ENCODE measurements around the gene UCK1.

The UCK1 gene

GRCh38 chr9:131537946-131538345 lies 6.9 kb upstream of the UCK1 start:
- H3K27ac Mint-ChIP-seq = no peak overlapping the region
- H3K27me3 Mint-ChIP-seq = no peaks in the 10 kb centered on the region
- DNase-seq = no peak
- peaks cover 31% of the 10 kb centered on the region for H3K4me1 Mint-ChIP-seq
- H3K4me3 Mint-ChIP-seq = no peak overlapping the region
- H3K9me3 Mint-ChIP-seq = peaks cover 0 to 9% of the 10 kb centered on the region in 2 donors
- ATAC-seq = no peak

DNA sequence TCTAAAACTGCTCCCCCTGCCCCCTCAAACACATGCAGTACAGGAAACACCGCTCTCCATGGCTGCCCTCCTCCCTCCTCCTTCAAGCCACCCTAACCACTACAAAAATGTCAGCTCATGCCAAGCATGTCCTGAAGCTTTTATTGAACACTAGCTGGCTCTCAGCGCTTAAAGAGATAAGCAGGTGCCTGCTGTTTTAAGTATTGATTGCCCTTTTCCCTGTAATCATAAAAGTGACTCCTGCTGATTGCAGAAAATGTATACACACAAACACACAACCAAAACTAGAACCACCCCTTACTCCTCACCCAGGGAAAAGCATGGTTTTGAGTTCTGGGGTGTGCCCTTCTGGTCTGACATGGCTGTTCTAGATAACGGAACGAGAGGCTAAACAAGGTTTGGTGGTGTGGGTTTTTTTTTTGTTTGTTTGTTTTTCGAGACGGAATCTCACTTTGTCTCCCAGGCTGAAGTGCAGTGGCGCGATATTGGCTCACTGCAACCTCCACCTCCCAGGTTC lies 3.7 kb upstream of the UCK1 start:
- DNase-seq (no peak), ATAC-seq (no peak)
- Mint-ChIP-seq H3K27ac (no peak overlapping the region), H3K9me3 (no peaks in the 10 kb centered on the region), H3K27me3 (no peaks in the 10 kb centered on the region), H3K4me1 (peaks cover 38% of the 10 kb centered on the region), H3K4me3 (peak overlapping the region; percentile 26 to 64)

DNA sequence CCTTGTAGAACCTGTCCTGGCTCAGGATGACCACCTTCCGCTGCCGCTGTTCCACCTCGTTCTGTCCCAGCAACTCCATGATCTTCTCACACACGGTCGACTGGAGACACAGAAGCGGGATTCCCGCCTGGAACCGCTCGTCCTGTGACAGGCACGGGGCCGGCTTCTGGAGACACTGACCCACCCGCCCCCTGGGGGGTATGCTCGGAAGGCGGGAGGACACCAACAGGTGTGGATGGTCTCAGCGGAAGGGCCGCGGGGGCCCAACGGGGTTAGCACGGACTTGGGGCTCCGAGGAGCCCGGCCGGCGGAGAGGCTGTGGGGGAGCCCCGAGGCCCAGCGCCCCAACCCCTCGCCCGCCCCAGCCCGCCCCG lies 530 bp downstream of the UCK1 start:
- ATAC-seq (peak; percentile 33), DNase-seq (peak in 1 of 2 donors; percentile 35)
- Mint-ChIP-seq H3K4me3 (peak overlapping the region; percentile 85 to 88), H3K27me3 (no peaks in the 10 kb centered on the region), H3K9me3 (no peaks in the 10 kb centered on the region), H3K27ac (peak overlapping the region; percentile 65 to 76), H3K4me1 (peaks cover 40% of the 10 kb centered on the region)

DNA sequence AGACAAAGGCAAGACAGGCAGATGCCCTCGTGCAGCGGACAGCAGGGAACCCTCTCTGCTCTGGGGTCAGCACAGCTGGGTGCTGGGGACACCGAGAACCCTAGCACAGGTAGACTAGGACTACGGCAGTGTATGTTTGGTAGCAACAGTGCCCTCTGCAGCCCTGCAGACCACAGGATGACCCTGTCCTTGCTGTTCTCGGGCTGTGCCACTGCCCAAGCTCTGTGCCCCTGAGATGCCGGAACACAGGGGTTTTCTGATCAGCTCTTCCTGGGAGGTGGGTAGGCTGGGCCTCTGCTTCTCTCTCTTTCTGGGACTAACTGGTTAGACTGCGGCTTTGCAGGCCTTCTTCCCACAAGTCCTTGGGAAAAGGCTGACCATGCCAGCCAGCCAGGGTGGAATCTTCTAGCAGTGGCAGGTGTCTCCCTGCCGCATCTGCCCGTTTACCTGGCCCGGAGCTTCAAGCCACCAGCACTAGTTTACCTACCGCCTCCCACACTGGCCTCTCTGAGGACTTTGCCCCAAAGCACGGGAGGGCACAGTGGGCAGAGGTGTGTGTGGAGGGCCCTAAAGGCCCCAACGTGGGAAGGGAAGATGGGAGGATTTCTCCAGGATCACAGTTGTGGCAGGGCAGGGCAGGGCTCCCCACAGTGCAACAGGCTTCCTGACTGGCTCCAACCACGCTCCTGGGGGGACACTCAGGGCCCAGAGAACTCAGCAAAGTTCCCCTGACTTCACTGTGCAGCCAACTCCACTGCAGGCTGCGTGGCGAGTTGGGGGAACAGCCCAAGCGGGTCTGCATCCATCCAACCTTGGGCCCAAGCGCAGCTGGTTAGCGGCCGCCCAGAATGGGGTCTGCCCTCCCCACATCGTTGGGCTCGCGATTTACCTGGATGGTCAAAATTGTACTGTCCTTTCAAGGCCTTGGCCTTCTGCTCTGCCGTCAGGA lies 1.2 kb downstream of the UCK1 start:
- Mint-ChIP-seq H3K27ac (peak overlapping the region; percentile 65 to 83), H3K27me3 (no peaks in the 10 kb centered on the region), H3K9me3 (no peaks in the 10 kb centered on the region), H3K4me3 (peak overlapping the region; percentile 85 to 88), H3K4me1 (peaks cover 39% of the 10 kb centered on the region)
- DNase-seq (no peak), ATAC-seq (no peak)

DNA sequence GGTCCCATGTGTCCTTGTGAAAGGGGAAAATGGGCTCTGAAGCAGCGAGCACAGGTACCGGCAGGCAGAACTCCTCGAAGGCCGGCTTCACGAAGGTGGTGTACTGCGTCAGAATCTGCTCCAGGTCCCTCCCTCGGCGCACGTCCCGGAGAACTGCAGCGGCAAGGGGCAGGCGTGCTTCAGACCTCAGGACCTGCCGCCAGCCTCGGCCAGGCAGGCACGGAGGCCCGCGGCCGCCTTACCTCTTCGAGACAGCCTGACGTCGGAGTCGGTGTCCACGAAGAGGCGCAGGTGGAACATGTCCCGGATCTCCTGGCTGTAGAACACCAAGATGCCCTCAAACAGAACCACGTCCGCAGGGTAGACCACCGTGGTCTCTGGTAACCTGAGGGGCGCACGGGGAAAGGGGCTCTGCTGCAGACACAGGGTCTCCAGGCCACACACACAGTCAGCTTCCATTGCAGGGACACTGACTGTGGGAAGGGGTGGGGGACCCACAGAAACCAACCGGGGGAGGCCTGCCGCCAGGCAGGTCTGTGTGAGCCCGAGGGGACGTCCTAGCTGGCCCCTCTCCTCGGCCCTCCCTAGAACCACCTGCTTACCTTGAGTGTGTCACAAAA lies 2.1 kb downstream of the UCK1 start:
- Mint-ChIP-seq H3K4me3 (peak overlapping the region in 1 of 2 donors; percentile 10), H3K27ac (no peak overlapping the region), H3K4me1 (peaks cover 35% of the 10 kb centered on the region), H3K9me3 (no peaks in the 10 kb centered on the region), H3K27me3 (no peaks in the 10 kb centered on the region)
- no peak for ATAC-seq
- DNase-seq = no peak

DNA sequence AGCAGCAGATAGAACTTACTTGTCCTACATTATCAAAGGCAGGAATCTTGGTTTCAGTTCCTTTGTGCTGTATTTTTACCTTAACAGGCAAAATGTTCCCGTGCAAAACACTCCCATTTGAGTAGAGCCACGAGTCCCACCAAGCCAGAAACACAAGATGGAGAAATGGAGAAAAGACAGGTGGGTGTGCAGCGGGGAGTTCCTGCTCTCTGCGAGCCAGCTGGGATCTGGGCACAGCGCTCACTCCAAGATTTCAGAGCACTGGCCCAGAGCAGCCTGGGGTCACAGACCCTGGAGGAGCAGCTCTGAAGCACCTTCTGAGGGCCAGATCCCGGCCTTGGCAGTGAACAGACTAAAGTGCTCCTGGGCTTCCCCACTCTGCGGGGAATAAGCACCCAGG lies 2.9 kb downstream of the UCK1 start:
- Mint-ChIP-seq H3K27me3 (no peaks in the 10 kb centered on the region), H3K9me3 (no peaks in the 10 kb centered on the region), H3K27ac (no peak overlapping the region), H3K4me1 (peaks cover 33% of the 10 kb centered on the region), H3K4me3 (no peak overlapping the region)
- ATAC-seq (no peak), DNase-seq (no peak)

- ATAC-seq = no peak
- Mint-ChIP-seq H3K4me1 (peaks cover 27% of the 10 kb centered on the region), H3K4me3 (no peak overlapping the region)
These were observed 5.2 kb downstream of the UCK1 start for GRCh38 chr9:131525643-131526565.

DNA sequence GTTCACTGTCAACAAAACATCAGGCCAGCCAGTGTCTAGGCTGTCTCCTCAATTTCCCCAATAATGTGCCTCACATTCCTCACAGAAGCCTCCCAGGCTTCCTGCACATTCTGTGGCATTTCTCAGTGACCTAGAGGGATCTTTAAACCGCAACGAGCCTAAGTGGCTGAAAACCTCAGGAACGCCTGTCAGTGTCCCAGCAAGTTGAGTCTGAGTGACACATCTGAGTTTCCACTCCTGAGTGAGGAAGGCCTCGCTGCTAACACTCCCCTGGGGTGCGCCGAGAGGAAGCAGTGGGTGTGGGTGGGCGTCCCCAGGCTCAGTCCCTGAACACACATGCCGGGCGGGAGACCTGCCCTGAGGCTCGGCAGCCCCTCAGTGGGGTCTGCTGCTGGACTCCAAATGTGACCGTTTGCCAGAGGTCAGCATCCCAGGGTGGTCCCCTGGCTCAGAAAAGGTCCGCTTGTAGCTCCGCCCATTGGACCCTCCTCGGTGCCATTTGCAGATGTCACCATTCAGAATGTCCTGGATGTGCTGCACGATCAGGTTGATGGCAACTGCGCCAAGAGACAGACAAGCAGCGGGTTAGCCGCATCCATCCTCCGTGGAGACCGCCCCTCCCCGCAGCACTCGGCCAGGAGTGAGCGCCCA lies 6.3 kb downstream of the UCK1 start:
- H3K4me3 Mint-ChIP-seq = no peak overlapping the region
- peak overlapping the region in 1 of 2 donors; percentile 12 for H3K27ac Mint-ChIP-seq
- no peaks in the 10 kb centered on the region for H3K27me3 Mint-ChIP-seq
- no peaks in the 10 kb centered on the region for H3K9me3 Mint-ChIP-seq
- DNase-seq (no peak), ATAC-seq (no peak)
- H3K4me1 Mint-ChIP-seq = peaks cover 20% of the 10 kb centered on the region

More at GRCh38 chr9:131525643-131526565, 5.2 kb downstream of the UCK1 start:
- no peaks in the 10 kb centered on the region for H3K27me3 Mint-ChIP-seq
- no peak for DNase-seq
- H3K9me3 Mint-ChIP-seq = no peaks in the 10 kb centered on the region
- H3K27ac Mint-ChIP-seq = peak overlapping the region in 1 of 2 donors; percentile 57

GRCh38 chr9:131523451-131524435 lies 7.3 kb downstream of the UCK1 start:
- ATAC-seq (peak; percentile 19), DNase-seq (no peak)
- Mint-ChIP-seq H3K27ac (peak overlapping the region in 1 of 2 donors; percentile 52), H3K27me3 (no peaks in the 10 kb centered on the region), H3K9me3 (no peaks in the 10 kb centered on the region), H3K4me3 (no peak overlapping the region), H3K4me1 (peaks cover 15% of the 10 kb centered on the region)

DNA sequence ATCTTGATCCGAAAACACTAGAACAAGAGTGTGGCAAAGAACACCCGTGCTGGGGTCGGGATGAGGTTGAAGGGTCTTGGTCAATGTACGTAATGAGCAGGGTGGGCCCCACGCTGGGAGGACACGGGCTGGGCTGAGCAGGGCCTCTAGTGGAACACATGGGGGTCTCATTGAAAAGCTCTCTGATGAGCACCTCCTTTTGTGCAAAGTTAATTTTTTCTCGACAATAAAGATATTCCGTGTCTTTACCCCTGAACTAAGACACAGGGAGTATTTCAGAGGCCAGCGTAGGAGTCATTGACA lies 8.0 kb downstream of the UCK1 start:
- Mint-ChIP-seq H3K4me3 (no peak overlapping the region), H3K9me3 (no peaks in the 10 kb centered on the region), H3K27ac (peak overlapping the region in 1 of 2 donors; percentile 52), H3K4me1 (peaks cover 8% of the 10 kb centered on the region), H3K27me3 (no peaks in the 10 kb centered on the region)
- no peak for ATAC-seq
- no peak for DNase-seq

DNA sequence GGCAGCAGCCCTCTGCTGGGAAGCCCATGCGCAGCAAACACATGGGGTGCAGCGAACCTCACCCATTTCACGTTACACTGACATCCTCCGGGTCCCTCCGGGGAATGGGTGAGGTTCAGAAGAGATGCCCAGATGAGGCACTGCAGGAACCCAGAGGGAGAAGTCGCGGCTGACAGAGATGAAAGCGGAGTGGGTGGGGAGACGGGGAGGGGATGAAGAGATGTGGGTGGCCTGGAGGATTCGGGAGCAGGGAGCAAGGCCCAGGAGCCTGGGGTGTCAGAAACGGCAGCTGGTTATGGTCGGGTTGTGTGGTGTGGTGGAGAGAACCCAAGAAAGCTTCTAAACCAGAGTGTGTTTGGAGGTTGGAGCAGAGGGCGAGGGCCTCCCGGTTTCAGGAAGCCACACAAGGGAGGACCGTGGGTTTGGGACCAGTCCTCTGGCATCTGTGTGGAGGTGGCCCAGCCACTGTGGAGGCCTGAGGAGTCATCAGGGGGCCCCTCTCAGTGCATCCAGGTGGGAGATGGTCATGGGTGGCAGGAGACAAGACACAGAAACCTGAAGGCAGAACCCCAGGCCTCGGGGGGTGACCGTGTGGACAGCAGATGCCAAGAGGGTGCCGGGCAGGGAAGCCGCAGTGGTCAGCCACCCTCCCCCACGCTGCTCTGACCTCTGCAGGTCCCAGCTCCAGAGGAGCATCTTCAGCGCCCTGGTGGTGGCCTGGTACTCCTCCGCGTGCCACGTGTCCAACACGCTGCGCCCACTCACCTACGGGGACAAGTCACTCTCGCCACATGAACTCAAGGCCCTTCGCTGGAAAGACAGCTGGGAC lies 8.6 kb downstream of the UCK1 start:
- peaks cover 7% of the 10 kb centered on the region for H3K4me1 Mint-ChIP-seq
- no peaks in the 10 kb centered on the region for H3K9me3 Mint-ChIP-seq
- H3K27ac Mint-ChIP-seq = peak overlapping the region; percentile 52 to 82
- no peak overlapping the region for H3K4me3 Mint-ChIP-seq
- ATAC-seq (no peak), DNase-seq (no peak)
- H3K27me3 Mint-ChIP-seq = no peaks in the 10 kb centered on the region

GRCh38 chr9:131521822-131522221 lies 9.2 kb downstream of the UCK1 start:
- Mint-ChIP-seq H3K4me1 (peaks cover 7% of the 10 kb centered on the region), H3K4me3 (no peak overlapping the region), H3K9me3 (no peaks in the 10 kb centered on the region), H3K27ac (peak overlapping the region in 1 of 2 donors; percentile 82), H3K27me3 (no peaks in the 10 kb centered on the region)
- no peak for ATAC-seq
- no peak for DNase-seq

DNA sequence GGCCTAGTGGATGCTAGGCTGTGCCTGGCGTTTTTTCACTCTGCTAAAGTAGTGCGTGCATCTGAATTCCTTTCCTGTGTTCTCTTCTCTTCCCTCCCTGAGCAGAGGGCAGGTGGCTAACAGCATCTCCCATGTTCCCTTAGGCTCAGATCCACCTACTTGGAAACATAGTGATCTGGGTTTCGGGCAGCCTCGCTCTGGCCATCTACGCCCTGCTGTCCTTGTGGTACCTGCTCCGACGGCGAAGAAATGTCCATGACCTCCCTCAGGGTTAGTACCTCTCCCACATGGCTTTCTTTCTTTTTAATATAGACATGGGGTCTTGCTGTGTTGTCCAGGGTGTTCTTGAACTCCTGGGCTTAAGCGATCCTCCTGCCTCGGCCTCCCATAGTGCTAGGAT lies 9.9 kb downstream of the UCK1 start:
- Mint-ChIP-seq H3K9me3 (no peaks in the 10 kb centered on the region), H3K27me3 (no peaks in the 10 kb centered on the region), H3K4me3 (no peak overlapping the region), H3K27ac (peak overlapping the region in 1 of 2 donors; percentile 82), H3K4me1 (peaks cover 7% of the 10 kb centered on the region)
- no peak for DNase-seq
- ATAC-seq = no peak
